Measurements from ENCODE around the gene SURF6. TPM values are rescaled to one million over a fixed set of nuclear protein-coding genes. Genes with fewer than 3 reads are reported as not detected.
"Not testable (repeated sequence)": the region's sequence is repeated elsewhere in the genome, so short reads cannot be mapped to it uniquely, and the experiment has no call there.

SURF6 gene
- total RNA-seq, 1 donor from 2014 or later, result 18.8 TPM

- FAIRE-seq, result no peak
- no peak for DNase-seq (ENCODE audit: low spot score in 2 of 2)
Measured at GRCh38 chr9:133331221-133331620, 4.8 kb downstream of the SURF6 start.

- not testable (repeated sequence) for FAIRE-seq; DNase-seq (ENCODE audit: low spot score in 2 of 2)
Measured at GRCh38 chr9:133329306-133330156, 6.5 kb downstream of the SURF6 start.

- no peak for DNase-seq (ENCODE audit: low spot score in 2 of 2)
- no peak for FAIRE-seq
Measured at GRCh38 chr9:133327834-133328484, 8.0 kb downstream of the SURF6 start.

GRCh38 chr9:133327021-133327420, 9.0 kb downstream of the SURF6 start:
- DNase-seq (ENCODE audit: low spot score in 2 of 2); FAIRE-seq: not testable (repeated sequence)

GRCh38 chr9:133323991-133324703, 11.8 kb downstream of the SURF6 start:
- DNase-seq (ENCODE audit: low spot score in 2 of 2) (no peak), FAIRE-seq (no peak)

- DNase-seq (ENCODE audit: low spot score in 2 of 2) (no peak), FAIRE-seq (no peak)
Measured at GRCh38 chr9:133323211-133323610, 12.8 kb downstream of the SURF6 start.

GRCh38 chr9:133322701-133323100, 13.3 kb downstream of the SURF6 start:
- no peak for FAIRE-seq
- DNase-seq (ENCODE audit: low spot score in 2 of 2), result no peak

- no peak for FAIRE-seq
- DNase-seq (ENCODE audit: low spot score in 2 of 2), result no peak
Measured at GRCh38 chr9:133321411-133321935, 14.5 kb downstream of the SURF6 start.

- DNase-seq (ENCODE audit: low spot score in 2 of 2), result no peak
- FAIRE-seq, result no peak
Measured at GRCh38 chr9:133320421-133320881, 15.5 kb downstream of the SURF6 start.

GRCh38 chr9:133317551-133317950, 18.4 kb downstream of the SURF6 start:
- DNase-seq (ENCODE audit: low spot score in 2 of 2); FAIRE-seq: not testable (repeated sequence)

GRCh38 chr9:133315997-133316396, 20.0 kb downstream of the SURF6 start:
- no peak for FAIRE-seq

GRCh38 chr9:133309608-133310007, 26.4 kb downstream of the SURF6 start:
- DNase-seq (ENCODE audit: low spot score in 2 of 2), result no peak
- FAIRE-seq, result no peak

More at GRCh38 chr9:133315997-133316396, 20.0 kb downstream of the SURF6 start:
- no peak for DNase-seq (ENCODE audit: low spot score in 2 of 2)

- no peak for FAIRE-seq
Measured at GRCh38 chr9:133307301-133307700, 28.7 kb downstream of the SURF6 start.

GRCh38 chr9:133306242-133307204, 29.5 kb downstream of the SURF6 start:
- DNase-seq (ENCODE audit: low spot score in 2 of 2) (no peak), FAIRE-seq (no peak)

More at GRCh38 chr9:133307301-133307700, 28.7 kb downstream of the SURF6 start:
- DNase-seq (ENCODE audit: low spot score in 2 of 2), result no peak

- no peak for FAIRE-seq
- no peak for DNase-seq (ENCODE audit: low spot score in 2 of 2)
Measured at GRCh38 chr9:133305731-133306130, 30.3 kb downstream of the SURF6 start.

- no peak for DNase-seq (ENCODE audit: low spot score in 2 of 2)
- FAIRE-seq, result no peak
Measured at GRCh38 chr9:133304477-133305377, 31.3 kb downstream of the SURF6 start.

GRCh38 chr9:133304158-133304470, 31.9 kb downstream of the SURF6 start:
- DNase-seq (ENCODE audit: low spot score in 2 of 2) (no peak), FAIRE-seq (no peak)

- FAIRE-seq, result no peak
- no peak for DNase-seq (ENCODE audit: low spot score in 2 of 2)
Measured at GRCh38 chr9:133303266-133304157, 32.5 kb downstream of the SURF6 start.
